DMS79 treated with DMSO at 0.1 percent for 48 hours (cell line): Measurements from ENCODE around the gene LRRC15.

ENCODE experiments used
- DNase-seq: peaks from one replicate; lab custom pipeline; 2025; lab: John Stamatoyannopoulos, UW

The LRRC15 gene

GRCh38 chr3:194315088-194315964, 54.2 kb downstream of the LRRC15 start:
- peak; percentile 86 for DNase-seq

GRCh38 chr3:194314388-194315068, 55.0 kb downstream of the LRRC15 start:
- no peak for DNase-seq

- DNase-seq: no peak
These were observed 55.8 kb downstream of the LRRC15 start for GRCh38 chr3:194313560-194314387.

- DNase-seq: no peak
These were observed 56.7 kb downstream of the LRRC15 start for GRCh38 chr3:194312743-194313281.

- no peak for DNase-seq
These were observed 57.3 kb downstream of the LRRC15 start for GRCh38 chr3:194312186-194312742.

GRCh38 chr3:194311000-194311399, 58.5 kb downstream of the LRRC15 start:
- DNase-seq: no peak

GRCh38 chr3:194310060-194310835, 59.3 kb downstream of the LRRC15 start:
- DNase-seq: no peak

- peak; percentile 45 for DNase-seq
These were observed 60.7 kb downstream of the LRRC15 start for GRCh38 chr3:194308601-194309449.

GRCh38 chr3:194307849-194308248, 61.7 kb downstream of the LRRC15 start:
- DNase-seq: no peak

- peak; percentile 78 for DNase-seq
These were observed 62.5 kb downstream of the LRRC15 start for GRCh38 chr3:194306771-194307640.

GRCh38 chr3:194306109-194306686, 63.3 kb downstream of the LRRC15 start:
- DNase-seq: peak; percentile 82

GRCh38 chr3:194305356-194306108, 64.0 kb downstream of the LRRC15 start:
- no peak for DNase-seq
